H1 (cell line): ENCODE measurements around the gene STK36. TPM values are rescaled to one million over a fixed set of nuclear protein-coding genes. Genes with fewer than 3 reads are reported as not detected.

Source experiments
- JUN ChIP-seq: IDR thresholded peaks from 2 replicates; pipeline ENCODE4 v1.6.1; 2011; ENCODE audit warnings: low read depth, mild to moderate bottlenecking, improper control_type of control experiment, low read length
- RBBP5 ChIP-seq: IDR thresholded peaks from 2 replicates; pipeline ENCODE4 v1.7.1; 2012; ENCODE audit warnings: low read depth, mild to moderate bottlenecking, inconsistent platforms, low read length, moderate library complexity, borderline replicate concordance
- polyA plus RNA-seq, 7 experiments: library from polyadenylated mRNA; depleted of rRNA in 3 of 7; stranded (reverse) in 5 of 7; unstranded in 2 of 7; fragments of >200 nt in 5 of 7; fragments of 200-250 nt in 2 of 7; gene quantifications; 1 replicate in 5 of 7; 2 replicates in 1 of 7; 4 replicates in 1 of 7; pipeline versions ENCODE4 v1.2.1 to v1.2.3, GENCODE V29; 2011 to 2013; ENCODE audit warnings: missing spikeins in 2 of 7, mixed read lengths in 2 of 7
- total RNA-seq: library from RNA; stranded (reverse); fragmentation: NEBNext Ultra II Directional; extraction: Animal tissue kit (Norgen Biotek cat#: 25700); gene quantifications from 2 replicates; pipeline ENCODE4 v1.2.1, GENCODE V29; 2021

STK36 gene
- total and polyA plus RNA-seq, 2 of the 8 experiments (the other 6 are each of a cell fraction or from before 2014, with no cell fraction given): 41.4 to 57.6 TPM

GRCh38 chr2:218622606-218623365, 49.1 kb upstream of the STK36 start (continued):
- TF ChIP-seq RBBP5: no peak
- TF ChIP-seq JUN: no peak
- TF ChIP-seq, all 59 proteins: peak for 0
